Measurements from ENCODE around the gene TRPC4.

GRCh38 chr13:37869756-37870488, at the start of gene TRPC4:
- no peak for TF ChIP-seq CSDC2 (CRISPR knock-in tag; IDR thresholded peaks at IDR 0.05)
- TF ChIP-seq ZNF70 (CRISPR knock-in tag; IDR thresholded peaks at IDR 0.05): no peak
- TF ChIP-seq ARNTL (CRISPR knock-in tag; IDR thresholded peaks at IDR 0.05; ENCODE audit: borderline replicate concordance, low read depth): no peak
- TF ChIP-seq, protein P1, sequence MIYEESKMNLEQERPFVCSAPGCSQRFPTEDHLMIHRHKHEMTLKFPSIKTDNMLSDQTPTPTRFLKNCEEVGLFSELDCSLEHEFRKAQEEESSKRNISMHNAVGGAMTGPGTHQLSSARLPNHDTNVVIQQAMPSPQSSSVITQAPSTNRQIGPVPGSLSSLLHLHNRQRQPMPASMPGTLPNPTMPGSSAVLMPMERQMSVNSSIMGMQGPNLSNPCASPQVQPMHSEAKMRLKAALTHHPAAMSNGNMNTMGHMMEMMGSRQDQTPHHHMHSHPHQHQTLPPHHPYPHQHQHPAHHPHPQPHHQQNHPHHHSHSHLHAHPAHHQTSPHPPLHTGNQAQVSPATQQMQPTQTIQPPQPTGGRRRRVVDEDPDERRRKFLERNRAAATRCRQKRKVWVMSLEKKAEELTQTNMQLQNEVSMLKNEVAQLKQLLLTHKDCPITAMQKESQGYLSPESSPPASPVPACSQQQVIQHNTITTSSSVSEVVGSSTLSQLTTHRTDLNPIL (CRISPR knock-in tag; IDR thresholded peaks at IDR 0.05; ENCODE audit: low read depth): no peak
- TF ChIP-seq TOX (CRISPR knock-in tag; IDR thresholded peaks at IDR 0.05; ENCODE audit: borderline replicate concordance): no peak

All from SK-N-SH treated with all-trans-retinoic acid at 6 μM for 48 hours (cell line).